Cardiac fibroblast (primary cell): Measurements from ENCODE around the gene NELFA.

Experiments
- DNase-seq, 2 donors: peaks; one replicate each; pipeline versions ENCODE4 v3.0.0 to v3.0.0-alpha.2; 2010; ENCODE audit warnings: low read depth in 2 of 2
- H3K4me3 ChIP-seq, 2 donors: replicated peaks in 1 of 2; 1 replicate in 1 of 2; 2 replicates in 1 of 2; pipeline ENCODE4 v1.5.1; 2011; ENCODE audit warnings: low read depth in 2 of 2, low read length in 2 of 2, mild to moderate bottlenecking in 2 of 2, moderate library complexity in 1 of 2
- CTCF ChIP-seq: IDR thresholded peaks from one replicate; pipeline ENCODE4 v1.5.1; 2011; ENCODE audit warnings: low read depth, mild to moderate bottlenecking, low read length, inconsistent platforms

NELFA gene

DNA sequence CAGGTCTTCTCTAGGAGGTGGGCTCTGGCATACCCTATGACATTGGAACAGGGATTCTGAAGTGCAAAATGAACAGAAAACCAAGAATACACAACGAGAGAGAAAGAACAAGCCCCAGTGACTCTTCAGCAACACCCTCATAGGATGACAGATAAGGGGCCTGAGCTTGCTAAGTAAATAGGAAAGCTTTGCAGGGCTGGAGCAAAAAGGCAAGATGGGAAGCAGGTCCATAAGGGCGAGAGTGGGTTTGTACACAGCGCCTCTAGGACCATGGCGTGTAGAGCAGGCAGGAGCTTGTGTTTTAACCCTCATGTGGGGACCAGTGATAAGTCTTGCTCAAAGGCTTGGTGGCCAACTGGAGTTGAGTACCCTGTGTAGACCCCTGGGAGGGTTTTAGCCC, 45.8 kb downstream of the NELFA start:
- TF ChIP-seq CTCF: no peak
- no peak overlapping the region for H3K4me3 ChIP-seq
- DNase-seq: no peak

DNA sequence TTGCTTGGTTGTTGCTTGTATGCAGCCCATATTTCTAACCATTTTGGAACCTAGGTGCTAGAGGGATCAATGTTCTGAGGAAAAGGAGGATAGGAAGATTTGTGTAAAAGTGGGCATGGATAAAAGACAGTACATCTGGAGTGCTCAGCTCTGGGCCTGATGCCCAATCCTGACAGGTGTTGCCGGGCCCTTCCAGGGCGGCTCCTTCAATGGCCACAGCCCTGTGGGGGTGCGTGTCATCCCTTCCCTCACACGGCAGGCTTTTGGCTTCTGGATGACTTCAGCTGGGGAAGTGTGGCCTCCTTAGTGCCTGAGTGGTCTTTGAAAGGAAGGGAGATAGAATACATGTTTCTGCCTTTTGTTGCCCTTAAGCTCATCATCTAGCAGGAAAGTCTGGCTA, 47.2 kb downstream of the NELFA start:
- no peak for DNase-seq
- no peak for TF ChIP-seq CTCF
- H3K4me3 ChIP-seq: no peak overlapping the region

- no peak for DNase-seq
- no peak overlapping the region for H3K4me3 ChIP-seq
- TF ChIP-seq CTCF: no peak
Measured at GRCh38 chr4:1961038-1961437, 47.7 kb downstream of the NELFA start.

GRCh38 chr4:1960170-1960825, 48.5 kb downstream of the NELFA start:
- no peak overlapping the region for H3K4me3 ChIP-seq
- no peak for TF ChIP-seq CTCF
- DNase-seq: peak; percentile 47 to 63

DNA sequence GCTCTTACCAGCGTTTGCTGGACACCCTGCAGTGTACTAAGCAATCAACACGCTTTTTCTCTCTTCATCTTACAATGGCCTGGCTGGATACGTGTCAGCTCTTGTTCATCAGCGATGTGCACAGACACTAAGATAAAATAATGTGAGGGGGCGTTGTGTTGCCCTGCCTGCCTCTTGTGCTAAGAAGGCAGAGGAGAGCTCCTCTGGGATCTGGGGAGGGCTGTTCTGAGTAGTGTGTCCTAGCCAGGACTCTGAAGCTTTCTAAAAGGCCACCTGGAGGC, 49.7 kb downstream of the NELFA start:
- no peak for DNase-seq
- TF ChIP-seq CTCF: no peak
- no peak overlapping the region for H3K4me3 ChIP-seq

- H3K4me3 ChIP-seq: no peak overlapping the region
- DNase-seq: no peak
- TF ChIP-seq CTCF: no peak
Measured at GRCh38 chr4:1958276-1959103, 50.3 kb downstream of the NELFA start.

- no peak overlapping the region for H3K4me3 ChIP-seq
- TF ChIP-seq CTCF: no peak
- no peak for DNase-seq
Measured at GRCh38 chr4:1956631-1957030, 52.1 kb downstream of the NELFA start.
